ENCODE results near the gene NUP85.
"Not testable (repeated sequence)": the region's sequence is repeated elsewhere in the genome, so short reads cannot be mapped to it uniquely, and the experiment has no call there.

NUP85 gene

GRCh38 chr17:75205037-75205792 is at the start of gene NUP85:
NUP85 (plus strand) TSS chr17:75205679; CDS start chr17:75205762, 83 bp downstream.
- DNase-seq: peak; percentile 94

- DNase-seq: not testable (repeated sequence)
Measured at GRCh38 chr17:75158480-75158879, 47.0 kb upstream of the NUP85 start.

- no peak for DNase-seq
Measured at GRCh38 chr17:75159196-75160031, 46.1 kb upstream of the NUP85 start.

GRCh38 chr17:75160211-75160610 is 45.3 kb upstream of the NUP85 start:
- no peak for DNase-seq

- no peak for DNase-seq
Measured at GRCh38 chr17:75163074-75163473, 42.4 kb upstream of the NUP85 start.

- not testable (repeated sequence) for DNase-seq
Measured at GRCh38 chr17:75164606-75165005, 40.9 kb upstream of the NUP85 start.

- no peak for DNase-seq
Measured at GRCh38 chr17:75168998-75169397, 36.5 kb upstream of the NUP85 start.

GRCh38 chr17:75173526-75173925 is 32.0 kb upstream of the NUP85 start:
- DNase-seq: no peak

- DNase-seq: no peak
Measured at GRCh38 chr17:75174996-75175395, 30.5 kb upstream of the NUP85 start.

- no peak for DNase-seq
Measured at GRCh38 chr17:75176625-75177024, 28.9 kb upstream of the NUP85 start.

- peak; percentile 9 for DNase-seq
Measured at GRCh38 chr17:75178453-75178852, 27.0 kb upstream of the NUP85 start.

- DNase-seq: no peak
Measured at GRCh38 chr17:75181110-75181509, 24.4 kb upstream of the NUP85 start.

- DNase-seq: peak; percentile 55
Measured at GRCh38 chr17:75181608-75182318, 23.7 kb upstream of the NUP85 start.

GRCh38 chr17:75182319-75182568 is 23.2 kb upstream of the NUP85 start:
- DNase-seq: no peak

- peak; percentile 97 for DNase-seq
Measured at GRCh38 chr17:75182569-75183436, 22.7 kb upstream of the NUP85 start, which contains the start of gene SUMO2. SUMO2 (minus strand) TSS chr17:75182959; CDS start chr17:75182834, 125 bp downstream.

GRCh38 chr17:75183999-75184884 is 21.2 kb upstream of the NUP85 start:
- DNase-seq: no peak

- no peak for DNase-seq
Measured at GRCh38 chr17:75188614-75189013, 16.9 kb upstream of the NUP85 start.

GRCh38 chr17:75191584-75191983 is 13.9 kb upstream of the NUP85 start:
- DNase-seq: no peak

- DNase-seq: no peak
Measured at GRCh38 chr17:75194879-75195278, 10.6 kb upstream of the NUP85 start.

- DNase-seq: no peak
Measured at GRCh38 chr17:75199886-75200618, 5.4 kb upstream of the NUP85 start.

- DNase-seq: no peak
Measured at GRCh38 chr17:75205793-75206163, 299 bp downstream of the NUP85 start.

Data from CD4-positive, alpha-beta T cell treated with Interleukin-6 for 4 hours (primary cell).